ENCODE measurements around the gene SIRPG.

GRCh38 chr20:1630186-1630585 is 27.4 kb downstream of the SIRPG start:
- TF ChIP-seq RAD51 (IDR thresholded peaks at IDR 0.05) (no peak), NR2C2 (IDR thresholded peaks at IDR 0.05; ENCODE audit: borderline replicate concordance, control insufficient read depth, insufficient read length, low read depth) (no peak), CTCF (IDR thresholded peaks at IDR 0.05 in 2 of 3, conservative IDR thresholded peaks at IDR 0.05 in 1 of 3; ENCODE audit: control insufficient read depth in 2 of 3, extremely low read depth in 1 of 3, insufficient read depth in 1 of 3, low read depth in 3 of 3, low read length in 3 of 3) (no peak), POLR2A (IDR thresholded peaks at IDR 0.05; ENCODE audit: low read depth, low read length) (no peak), CREB1 (IDR thresholded peaks at IDR 0.05; ENCODE audit: low read depth) (no peak), NRF1 (conservative IDR thresholded peaks at IDR 0.05; ENCODE audit: low read depth, low read length) (no peak), RCOR1 (conservative IDR thresholded peaks at IDR 0.05; ENCODE audit: low read depth, low read length) (no peak), SREBF2 (IDR thresholded peaks at IDR 0.05; ENCODE audit: low read length) (no peak), MXI1 (IDR thresholded peaks at IDR 0.05; ENCODE audit: low read depth, low read length) (no peak), CBFB (IDR thresholded peaks at IDR 0.05; ENCODE audit: low read depth) (no peak), EZH2 (IDR thresholded peaks at IDR 0.05; ENCODE audit: borderline replicate concordance, control insufficient read depth, low read depth, low read length) (no peak)

Data from GM12878 (cell line).